GM21723 (cell line): ENCODE measurements around the gene XXYLT1.

Source experiments
- ATAC-seq: cut with Tn5 transposase; IDR thresholded peaks from one replicate; pipeline ENCODE4 v1.9.1; 2021; ENCODE audit warnings: mild to moderate bottlenecking, moderate library complexity; ENCODE audit not compliant: unreplicated experiment

Gene XXYLT1

DNA sequence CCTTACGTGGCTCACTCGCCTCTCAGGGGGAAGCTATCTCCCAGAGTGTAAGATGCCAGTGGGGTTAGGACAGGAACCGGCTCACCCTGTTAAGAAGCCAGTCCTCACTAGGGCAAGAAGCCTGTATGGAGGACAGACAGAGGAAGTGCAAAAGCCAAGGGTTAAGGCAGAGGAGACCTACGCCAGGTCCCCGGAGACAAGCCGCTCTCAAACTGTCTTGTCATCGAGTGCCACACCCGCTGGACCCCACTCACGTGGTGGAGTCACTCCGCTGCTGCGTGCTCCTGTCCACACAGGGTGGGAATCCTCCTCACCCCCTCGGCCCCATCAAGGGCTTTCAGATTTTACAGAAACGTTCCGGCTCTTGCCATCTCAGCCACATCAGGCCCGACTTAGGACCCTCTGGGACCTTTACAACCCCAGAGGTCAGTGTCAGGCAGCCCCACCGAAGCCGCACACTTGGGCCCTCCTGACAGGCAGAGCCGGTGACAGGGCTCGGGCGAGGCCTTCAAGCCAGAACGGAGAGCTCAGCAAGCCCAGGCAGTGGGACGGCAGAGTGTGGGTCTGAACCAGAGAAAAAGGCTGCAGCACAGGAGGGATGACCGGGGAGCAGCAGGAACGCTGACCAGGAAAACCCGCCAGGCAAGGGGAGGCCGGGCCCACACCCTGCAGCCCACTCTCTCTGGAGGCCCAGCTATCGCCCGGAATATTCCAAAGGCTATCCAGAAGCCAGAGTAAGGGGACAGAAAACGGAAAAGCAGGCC, 61.7 kb downstream of the XXYLT1 start:
- ATAC-seq = no peak

DNA sequence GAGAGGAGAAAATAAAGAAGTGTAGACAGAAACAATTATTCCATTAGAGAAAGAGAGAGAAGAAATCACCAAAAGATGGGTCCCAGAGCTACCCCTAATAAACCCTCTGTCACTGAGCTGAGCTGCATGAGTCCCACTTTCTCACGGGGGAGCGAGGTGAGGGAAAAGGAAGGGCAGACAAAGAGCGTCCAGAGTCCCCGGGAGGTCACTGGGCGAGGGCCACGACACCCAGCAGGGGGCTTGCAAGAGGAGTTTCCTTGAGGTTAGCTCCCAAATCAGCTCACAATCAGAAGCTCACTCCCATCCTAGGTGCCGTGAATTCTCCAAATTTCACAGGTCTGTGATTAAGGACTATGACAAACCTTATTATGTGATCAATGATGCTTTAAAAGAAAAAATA, 62.3 kb downstream of the XXYLT1 start:
- ATAC-seq = no peak

DNA sequence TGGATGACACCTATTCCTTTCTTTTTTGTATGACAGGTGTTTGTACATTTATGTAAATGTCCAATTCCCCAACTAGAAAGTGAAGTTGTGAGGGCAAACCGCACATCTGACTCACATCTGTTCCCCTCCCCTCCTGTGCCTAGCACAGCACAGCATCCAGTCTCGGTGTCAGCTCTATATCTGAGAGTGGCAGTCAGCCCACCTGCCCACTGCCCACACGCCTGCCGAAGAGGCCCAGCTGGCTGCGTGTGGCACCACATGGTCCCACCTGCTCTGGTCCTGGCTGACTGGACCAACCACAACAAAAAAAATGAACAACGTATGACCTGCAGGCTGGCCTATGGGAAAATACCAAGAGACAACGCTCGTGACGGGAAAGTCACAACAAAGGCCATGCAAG, 62.8 kb downstream of the XXYLT1 start:
- peak; percentile 90 for ATAC-seq

DNA sequence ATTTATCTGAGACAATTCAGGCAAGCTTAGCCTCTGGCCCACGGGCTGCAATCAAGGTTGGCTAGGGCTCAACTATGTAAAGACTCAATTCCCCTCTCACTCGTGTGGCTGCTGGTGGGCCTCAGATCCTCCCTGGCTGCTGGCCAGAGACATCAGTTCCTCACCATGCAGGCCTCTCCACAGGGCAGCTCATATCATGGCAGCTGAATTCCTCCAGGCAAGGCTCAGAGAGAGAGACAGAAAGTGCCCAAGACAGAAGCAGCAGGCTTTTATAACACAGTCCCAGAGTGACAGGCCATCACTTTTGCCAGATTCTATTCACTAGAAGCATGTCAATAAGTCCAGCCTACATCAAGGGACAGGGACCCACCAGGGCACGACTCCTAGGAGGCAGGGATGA, 63.2 kb downstream of the XXYLT1 start:
- peak; percentile 40 for ATAC-seq

DNA sequence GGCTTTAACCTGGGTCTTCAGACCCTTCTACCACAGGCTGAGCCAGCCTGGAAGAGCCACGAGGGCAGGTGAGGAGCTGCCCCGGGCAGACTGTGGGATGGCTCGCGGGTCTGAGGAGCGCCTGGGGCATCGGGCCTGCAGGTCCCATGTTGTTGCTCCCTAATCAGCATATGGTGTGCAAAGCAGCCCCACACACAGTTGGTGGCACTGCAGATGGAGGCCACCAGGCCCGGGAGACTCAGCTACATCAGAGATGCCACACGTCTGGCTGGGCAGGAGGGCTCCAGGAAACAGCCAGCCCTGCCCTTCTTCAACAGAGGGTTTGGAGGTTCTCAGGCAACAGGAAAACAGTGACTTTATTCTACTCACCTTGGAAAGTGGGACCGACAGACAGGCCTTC, 63.9 kb downstream of the XXYLT1 start:
- no peak for ATAC-seq

DNA sequence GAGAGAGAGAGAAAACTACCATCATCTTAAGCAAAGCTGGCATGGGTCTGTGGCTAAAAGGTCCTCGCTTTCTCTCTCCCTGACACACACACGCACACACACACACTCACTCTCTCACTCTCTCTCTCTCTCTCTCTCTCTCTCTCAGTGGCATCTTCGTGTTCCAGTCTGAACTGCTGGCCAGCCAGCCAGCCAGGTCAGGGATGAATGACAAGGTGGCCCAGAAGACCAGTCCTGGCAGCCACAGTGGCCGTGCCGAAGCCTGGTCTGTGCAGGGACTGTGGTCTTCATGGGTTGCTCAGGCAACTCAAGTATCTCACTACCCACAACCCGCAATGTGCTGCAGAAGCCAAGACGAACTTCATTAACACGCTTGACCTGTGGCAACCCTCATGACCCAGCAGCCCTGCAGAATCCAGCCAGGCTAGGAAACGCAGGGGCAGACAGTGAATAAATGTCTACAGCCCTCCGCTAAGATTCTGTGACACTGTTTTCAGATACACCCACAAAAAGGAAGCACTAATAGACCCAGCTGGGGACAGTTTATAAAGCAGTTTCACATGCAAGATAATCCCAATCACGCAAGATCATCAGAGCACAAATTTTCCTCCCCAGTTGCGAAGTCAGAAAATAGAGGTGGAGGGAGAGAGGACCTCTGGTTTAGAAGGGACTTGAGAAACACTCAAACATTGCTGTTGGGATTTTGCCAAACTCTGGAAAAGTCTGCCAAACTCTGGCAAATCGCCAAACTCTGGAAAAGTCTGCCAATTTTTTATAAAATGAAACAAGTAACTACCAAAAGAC, 66.4 kb downstream of the XXYLT1 start:
- no peak for ATAC-seq

DNA sequence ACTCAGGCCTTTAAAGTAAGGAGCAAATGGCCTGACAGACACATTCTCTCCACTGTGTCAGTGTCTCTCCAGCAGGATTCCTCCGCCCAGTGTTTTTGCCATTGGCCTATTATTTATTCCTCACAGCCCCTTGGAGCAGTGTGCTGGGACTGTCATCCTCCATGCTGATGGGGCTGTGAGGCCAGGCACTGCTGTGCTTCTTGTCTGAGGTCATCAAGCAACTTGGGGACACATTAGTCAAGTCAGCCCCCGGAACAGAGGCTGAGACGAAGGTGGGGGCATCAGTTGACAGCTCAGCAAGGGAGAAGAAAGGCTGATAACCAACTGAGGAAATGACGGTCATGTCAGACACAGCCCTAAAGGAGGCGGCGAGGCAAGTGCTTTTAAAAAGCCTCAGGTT, 67.4 kb downstream of the XXYLT1 start:
- no peak for ATAC-seq

DNA sequence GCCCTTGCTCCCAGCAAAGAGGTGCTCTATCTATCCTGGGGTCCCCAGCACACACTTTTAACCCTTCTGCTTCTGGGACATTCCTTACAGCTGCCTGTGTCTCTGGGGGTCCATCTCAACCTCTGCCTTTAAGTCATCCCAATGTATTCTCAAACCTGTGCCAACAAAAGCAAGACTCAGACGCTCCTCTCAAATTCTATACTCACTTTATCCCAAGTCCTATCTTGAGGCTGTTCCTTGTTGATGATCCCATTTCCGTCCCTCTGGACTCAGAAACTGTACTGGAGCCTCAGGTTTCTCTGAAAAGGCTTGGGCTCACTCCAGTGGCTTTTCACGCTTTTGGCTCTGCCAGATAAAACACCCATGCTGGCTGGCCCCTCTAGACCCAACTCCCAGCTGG, 69.7 kb downstream of the XXYLT1 start:
- ATAC-seq = no peak

DNA sequence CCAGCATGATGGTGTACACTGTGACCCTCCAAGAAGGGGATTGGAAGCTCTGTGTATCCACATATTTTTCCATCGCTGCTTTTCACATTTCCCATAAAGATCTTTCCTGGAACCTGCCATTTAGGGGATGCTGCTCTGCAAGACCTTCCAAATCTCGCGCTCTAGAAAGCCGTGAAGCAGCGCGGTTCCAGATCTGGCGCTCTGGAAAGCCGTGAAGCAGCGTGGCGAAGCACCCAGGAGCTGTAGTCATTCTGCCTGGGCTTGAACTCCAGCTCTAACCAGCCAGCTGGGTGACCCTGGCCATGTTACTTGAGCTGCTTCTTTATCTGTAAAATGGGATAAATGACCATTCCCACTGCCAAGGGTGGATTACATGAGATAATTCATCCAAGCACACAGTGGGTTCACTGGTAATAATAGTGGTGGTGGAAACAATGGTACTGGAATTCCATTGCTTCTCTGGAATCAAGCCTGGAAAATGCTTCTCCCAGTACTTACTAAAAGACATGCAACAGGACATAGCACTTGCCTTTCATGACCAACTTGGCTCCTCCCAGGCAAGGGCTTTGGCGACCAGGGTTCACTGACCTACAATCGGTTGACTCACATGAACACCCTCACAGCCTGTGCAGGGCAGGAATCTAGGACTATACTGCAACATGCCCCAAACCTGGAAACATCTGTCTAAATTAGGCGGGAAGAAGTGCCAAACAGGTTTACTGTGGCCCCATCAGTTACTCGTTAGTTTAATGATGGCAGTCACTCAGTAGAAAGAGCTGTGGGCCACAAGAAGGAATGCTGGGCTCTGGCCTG, 70.7 kb downstream of the XXYLT1 start:
- ATAC-seq = no peak

DNA sequence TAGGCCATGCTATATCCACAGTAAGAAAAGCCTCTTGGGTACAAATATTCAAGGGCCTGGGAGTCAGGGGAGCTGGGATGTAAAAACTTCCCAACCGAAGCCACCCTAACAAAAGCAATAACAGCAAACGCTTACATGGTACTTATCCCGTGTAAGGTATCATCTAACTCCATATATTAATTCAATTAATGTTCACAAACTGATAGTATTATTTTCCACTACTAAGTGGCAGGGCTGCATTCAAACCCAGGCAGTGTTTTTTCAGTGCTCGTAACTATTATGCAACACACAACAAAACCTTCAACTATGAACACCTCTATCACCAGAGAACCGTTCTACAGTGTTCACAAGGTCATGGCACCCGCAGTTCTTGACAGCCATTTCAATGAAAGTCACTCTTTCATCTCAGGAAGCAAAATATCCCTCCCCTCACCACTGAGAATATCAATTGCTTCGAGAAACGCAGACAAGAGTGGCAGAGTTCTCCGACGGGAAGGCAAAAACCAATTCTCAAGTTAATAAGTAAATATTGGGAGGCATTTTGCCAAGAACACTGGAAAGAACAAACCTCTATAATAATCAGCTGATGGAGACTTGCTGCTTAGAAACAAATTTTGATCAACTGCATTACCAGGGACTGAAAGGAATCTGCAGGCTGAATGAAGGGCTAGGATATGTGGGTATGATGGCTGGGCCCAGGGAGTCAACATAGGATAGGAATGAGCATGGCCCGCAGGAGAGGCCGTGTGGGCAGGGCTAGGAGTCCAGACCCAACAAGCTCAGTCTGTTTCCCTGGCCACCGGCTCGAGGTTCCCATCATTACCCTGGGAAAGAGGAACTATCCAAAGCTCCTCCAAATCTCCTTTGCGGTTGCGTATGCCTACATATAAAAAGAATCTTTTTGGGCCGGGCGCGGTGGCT, 72.3 kb downstream of the XXYLT1 start:
- ATAC-seq = no peak

DNA sequence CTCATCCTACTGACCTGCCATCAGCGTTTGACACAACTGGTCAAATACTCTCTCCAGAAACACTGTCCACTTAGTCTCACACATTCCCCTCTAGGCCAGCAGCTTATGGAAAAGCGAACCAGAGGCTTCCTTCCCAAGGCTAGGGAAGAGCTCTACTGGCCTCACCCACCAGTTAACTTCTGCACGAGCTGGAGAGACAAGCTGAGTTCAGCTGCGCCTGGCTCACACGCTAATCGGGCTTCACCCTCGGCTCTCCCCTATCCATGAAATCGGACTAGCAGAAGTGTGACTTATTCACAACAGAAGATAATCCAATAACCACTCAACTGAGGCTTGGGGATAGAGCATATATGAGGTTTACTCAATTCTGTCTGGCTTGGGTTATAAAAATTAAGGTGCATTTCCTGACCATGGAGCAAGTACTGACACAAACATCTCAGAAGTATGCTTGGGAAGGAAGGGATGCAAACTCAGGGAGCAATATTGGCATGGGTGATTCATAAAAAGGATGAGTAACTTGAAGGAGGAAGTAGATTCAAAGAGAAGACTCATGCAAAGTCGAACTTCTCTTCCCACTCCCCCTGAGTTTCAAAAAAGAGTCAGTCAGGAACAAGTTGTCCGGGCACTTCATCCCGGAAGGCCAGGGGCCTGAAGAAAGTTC, 73.1 kb downstream of the XXYLT1 start:
- ATAC-seq = no peak

DNA sequence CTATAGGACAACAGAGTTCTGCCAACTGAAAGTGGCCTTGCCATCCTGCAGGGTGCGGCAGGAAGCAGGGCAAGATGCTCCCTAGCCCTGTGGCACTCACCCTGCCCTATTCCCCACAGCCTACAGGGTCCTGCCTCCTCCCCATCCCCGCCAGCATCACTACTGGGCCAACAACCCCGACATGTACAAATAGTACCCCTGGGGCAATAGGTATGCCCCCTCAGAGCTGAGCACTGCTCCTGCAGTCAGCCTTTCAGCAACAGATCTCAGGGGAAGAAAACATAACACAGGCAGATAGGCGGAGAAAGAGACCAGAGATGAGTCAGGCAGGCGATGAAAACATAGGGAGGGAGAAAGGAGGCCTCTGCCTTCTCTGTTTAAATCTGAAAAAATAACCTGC, 74.7 kb downstream of the XXYLT1 start:
- ATAC-seq = no peak

DNA sequence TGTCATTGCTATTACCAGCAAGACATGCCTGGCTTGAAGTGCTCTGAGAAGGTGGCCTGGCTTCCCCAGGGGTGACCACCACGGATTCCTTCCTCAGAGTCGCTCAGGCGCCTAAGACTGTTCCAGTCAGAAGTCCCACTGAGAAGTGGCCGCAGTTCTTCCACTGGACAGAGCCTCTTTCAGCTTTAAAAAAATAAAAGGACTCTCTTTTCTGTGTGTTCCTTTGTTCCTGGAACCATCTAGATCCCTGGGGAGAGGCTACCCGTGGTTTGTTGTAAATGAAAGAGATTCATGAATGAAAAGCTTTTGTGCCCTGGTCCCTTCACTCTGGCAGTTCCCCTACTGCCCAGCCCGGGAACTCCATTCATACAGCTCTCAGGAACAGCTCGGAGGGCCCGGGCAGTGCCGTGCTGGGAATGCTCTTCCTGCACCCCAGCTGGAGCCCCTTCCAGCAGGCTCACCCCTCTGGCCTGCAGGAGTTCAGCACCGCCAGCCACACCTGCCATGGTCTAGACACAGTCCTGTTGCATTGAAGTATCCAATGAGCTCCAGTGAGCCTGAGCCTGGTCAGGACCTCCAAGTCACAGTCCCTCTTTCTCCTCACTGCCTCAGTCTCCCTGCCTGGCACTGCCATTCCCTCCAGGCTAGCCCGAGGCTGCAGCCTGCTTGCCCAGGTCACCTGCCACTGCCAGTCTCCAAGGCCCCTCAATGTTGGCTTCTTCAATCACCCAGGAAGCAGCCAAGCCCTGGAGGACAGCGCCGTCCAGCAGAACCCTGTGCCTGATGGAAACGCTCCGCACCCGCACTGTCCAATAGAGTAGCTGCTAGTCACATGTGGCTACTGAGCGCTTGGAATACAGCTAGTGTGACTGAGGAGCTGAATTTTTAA, 75.4 kb downstream of the XXYLT1 start:
- no peak for ATAC-seq

DNA sequence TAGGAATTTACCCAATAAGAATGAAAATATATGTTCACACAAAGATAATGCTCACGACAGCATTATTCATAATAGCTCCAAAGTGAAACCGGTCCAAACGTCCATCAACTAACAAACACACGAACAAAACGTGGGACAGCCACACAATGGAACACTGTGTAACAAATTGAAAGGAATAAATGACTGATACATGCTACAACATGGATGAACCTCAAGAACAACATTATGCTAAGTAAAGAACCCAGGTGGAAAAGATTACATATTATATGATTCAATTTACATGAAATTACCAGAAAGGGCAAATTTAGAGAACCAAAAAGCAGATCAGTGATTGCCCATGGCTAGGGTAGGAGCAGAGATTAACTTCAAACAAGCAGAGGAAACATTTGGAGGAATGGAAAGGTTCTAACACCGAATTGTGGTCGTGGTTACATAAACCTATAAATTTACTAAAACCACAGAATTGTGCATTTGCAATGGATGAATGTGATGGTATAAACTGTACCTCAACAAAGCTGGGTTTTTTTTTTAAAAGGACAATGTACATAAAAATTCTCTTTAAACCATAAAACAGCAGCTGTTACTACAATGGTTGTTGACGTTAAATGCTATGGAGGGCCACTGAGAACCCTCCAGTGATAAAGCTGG, 76.3 kb downstream of the XXYLT1 start:
- ATAC-seq = no peak

DNA sequence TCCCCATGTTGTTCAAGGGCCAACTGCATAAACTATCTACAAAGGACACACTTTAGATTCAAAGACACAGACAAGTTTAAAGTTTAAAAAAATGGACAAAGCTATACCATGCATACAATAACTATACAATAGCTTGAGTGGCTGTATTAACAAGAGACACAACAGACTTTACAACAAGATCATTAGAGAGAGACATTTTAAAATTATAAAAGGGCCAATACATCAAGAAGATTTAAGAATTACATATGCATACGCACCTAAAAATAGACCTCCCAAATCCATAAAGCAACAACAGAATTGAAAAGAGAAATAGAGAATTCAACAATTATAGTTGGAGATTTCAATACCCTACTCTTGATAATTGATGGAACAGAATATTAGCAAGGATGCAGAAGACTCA, 79.4 kb downstream of the XXYLT1 start:
- ATAC-seq = no peak

DNA sequence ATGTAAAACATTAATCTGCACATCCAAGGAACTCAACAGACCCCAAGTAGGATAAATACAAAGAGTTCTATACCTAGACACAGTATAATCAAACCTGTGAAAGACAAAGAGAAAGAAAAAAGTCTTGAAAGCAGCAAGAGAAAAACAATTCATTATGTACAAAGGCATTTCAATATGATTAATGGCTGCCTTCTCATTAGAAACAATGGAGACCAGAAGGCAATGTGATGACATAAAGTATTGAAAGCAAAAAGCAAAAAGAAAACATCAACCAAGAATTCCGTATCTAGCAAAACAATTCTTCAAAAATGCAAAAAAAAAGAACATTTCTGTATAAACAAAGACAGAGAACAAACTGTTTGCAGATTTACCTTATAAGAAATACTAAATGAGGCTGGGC, 81.1 kb downstream of the XXYLT1 start:
- ATAC-seq = no peak

DNA sequence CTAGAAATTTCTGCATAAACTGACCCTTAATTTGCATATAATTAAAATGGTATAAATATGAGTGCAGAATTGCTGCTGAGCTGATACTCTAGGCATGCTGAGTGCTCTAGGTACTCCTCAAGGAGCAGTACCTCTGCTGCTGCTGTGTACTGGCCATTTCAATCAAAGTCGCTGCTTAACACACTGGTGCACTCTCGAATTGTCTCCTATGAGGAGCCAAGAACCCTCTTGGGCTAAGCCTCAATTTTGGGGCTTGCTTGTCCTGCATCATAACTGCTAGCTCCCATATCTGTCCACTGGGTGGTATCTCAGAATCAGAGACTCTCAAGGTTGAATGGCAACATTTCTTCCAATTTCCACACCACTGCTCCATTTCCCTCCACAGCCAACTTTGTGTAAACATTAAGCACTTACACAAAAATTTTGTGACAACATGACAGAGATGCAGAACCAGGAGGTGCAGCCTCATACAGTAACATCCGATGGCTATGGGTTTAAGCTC, 82.5 kb downstream of the XXYLT1 start:
- no peak for ATAC-seq
